HG03565 (cell line): ENCODE data around the gene PIGQ.

ENCODE experiments used
- ATAC-seq: cut with Tn5 transposase; IDR thresholded peaks from one replicate; pipeline ENCODE4 v1.9.1; 2021; ENCODE audit warnings: mild to moderate bottlenecking, moderate library complexity; ENCODE audit not compliant: unreplicated experiment

Gene PIGQ

GRCh38 chr16:554640-555365 lies 15.0 kb upstream of the PIGQ start:
- ATAC-seq: no peak

GRCh38 chr16:555528-556473 lies 14.0 kb upstream of the PIGQ start:
- no peak for ATAC-seq

- no peak for ATAC-seq
These were observed 13.1 kb upstream of the PIGQ start for GRCh38 chr16:556474-557173.

GRCh38 chr16:557463-558297 lies 12.1 kb upstream of the PIGQ start:
- no peak for ATAC-seq

- ATAC-seq: no peak
These were observed 11.3 kb upstream of the PIGQ start for GRCh38 chr16:558298-559020.

GRCh38 chr16:559021-559380 lies 10.8 kb upstream of the PIGQ start:
- ATAC-seq: no peak

GRCh38 chr16:559411-560203 lies 10.2 kb upstream of the PIGQ start:
- no peak for ATAC-seq

GRCh38 chr16:560204-560700 lies 9.5 kb upstream of the PIGQ start, which contains the start of gene PRR35:
Gene PRR35 (plus strand): TSS chr16:560394. CDS start chr16:563295, 2,901 bp downstream.
- ATAC-seq: no peak

GRCh38 chr16:560701-561412 lies 8.9 kb upstream of the PIGQ start:
- no peak for ATAC-seq

- ATAC-seq: no peak
These were observed 8.4 kb upstream of the PIGQ start for GRCh38 chr16:561413-561794.

GRCh38 chr16:561957-562938 lies 7.5 kb upstream of the PIGQ start:
- ATAC-seq: no peak

GRCh38 chr16:563072-563644 lies 6.6 kb upstream of the PIGQ start:
- ATAC-seq: no peak

- ATAC-seq: no peak
These were observed 4.9 kb upstream of the PIGQ start for GRCh38 chr16:564690-565418.

- ATAC-seq: no peak
These were observed 4.1 kb upstream of the PIGQ start for GRCh38 chr16:565419-566330.
